Body of pancreas (tissue), 4 donors: ENCODE measurements around the gene AK4.

Experiments
- POLR2A ChIP-seq, 3 donors: fragments of 450-650 bp; IDR thresholded peaks; one replicate each; pipeline ENCODE4 v1.6.1; 2016; ENCODE audit warnings: antibody characterized with exemption in 3 of 3, mild to moderate bottlenecking in 2 of 3
- TF ChIP-seq, protein P1 (sequence below), 7 experiments: fragments of 450-650 bp in 4 of 7; fragments of 200-600 bp in 3 of 7; sonication (generic) in 3 of 7; IDR thresholded peaks; one replicate each; pipeline ENCODE4 v1.5.1; 2016 to 2019; ENCODE audit warnings: antibody characterized with exemption in 7 of 7

DNA sequence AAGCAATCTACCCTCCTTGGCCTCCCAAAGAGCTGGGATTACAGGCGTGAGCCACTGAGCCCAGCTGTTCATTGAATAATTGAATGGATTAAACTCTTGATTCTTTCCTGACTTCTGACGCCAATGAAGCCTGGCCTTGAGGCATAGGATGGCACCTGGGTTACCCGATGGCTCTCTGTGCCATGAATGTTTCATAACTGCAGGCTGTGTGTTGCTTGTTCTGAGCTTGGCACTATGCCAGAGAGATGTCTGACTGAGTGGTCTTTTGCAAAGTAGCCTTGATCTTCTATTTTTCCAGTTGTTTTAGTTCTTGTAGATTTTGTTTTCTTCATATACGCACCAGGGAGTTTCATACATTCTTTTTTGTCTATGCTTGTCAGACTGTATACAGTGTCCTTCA is 38.5 kb upstream of the AK4 start:
- TF ChIP-seq, protein P1, sequence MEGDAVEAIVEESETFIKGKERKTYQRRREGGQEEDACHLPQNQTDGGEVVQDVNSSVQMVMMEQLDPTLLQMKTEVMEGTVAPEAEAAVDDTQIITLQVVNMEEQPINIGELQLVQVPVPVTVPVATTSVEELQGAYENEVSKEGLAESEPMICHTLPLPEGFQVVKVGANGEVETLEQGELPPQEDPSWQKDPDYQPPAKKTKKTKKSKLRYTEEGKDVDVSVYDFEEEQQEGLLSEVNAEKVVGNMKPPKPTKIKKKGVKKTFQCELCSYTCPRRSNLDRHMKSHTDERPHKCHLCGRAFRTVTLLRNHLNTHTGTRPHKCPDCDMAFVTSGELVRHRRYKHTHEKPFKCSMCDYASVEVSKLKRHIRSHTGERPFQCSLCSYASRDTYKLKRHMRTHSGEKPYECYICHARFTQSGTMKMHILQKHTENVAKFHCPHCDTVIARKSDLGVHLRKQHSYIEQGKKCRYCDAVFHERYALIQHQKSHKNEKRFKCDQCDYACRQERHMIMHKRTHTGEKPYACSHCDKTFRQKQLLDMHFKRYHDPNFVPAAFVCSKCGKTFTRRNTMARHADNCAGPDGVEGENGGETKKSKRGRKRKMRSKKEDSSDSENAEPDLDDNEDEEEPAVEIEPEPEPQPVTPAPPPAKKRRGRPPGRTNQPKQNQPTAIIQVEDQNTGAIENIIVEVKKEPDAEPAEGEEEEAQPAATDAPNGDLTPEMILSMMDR (IDR thresholded peaks at IDR 0.05): no peak
- TF ChIP-seq POLR2A (IDR thresholded peaks at IDR 0.05): no peak
